ENCODE measurements around the gene FETUB. TPM values are rescaled to one million over a fixed set of nuclear protein-coding genes. Genes with fewer than 3 reads are reported as not detected.

Gene FETUB
- total RNA-seq, 2 experiments from 2014 or later, result not detected

DNA sequence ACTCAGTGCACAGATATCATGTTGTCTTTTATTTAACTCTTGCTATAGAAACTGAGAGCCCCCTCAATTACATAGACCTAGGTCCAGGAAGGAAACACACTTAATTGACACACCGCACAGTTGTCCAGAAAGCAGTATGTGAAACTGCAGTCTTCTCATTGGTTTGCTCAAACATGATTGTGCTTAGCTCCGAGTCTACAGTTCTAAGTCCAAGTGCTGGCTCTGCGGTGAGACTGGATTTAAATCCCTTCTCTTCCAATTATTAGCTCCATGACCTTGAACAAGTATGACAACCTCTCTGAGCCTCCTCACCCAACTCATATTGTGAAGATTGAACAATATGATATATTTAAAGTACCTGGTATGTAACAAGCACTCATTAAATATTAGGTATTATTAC is 46.3 kb upstream of the FETUB start:
- no peak overlapping the region for H3K27ac Mint-ChIP-seq
- DNase-seq (no peak), ATAC-seq (ENCODE audit: poor library complexity) (no peak)
- ChIA-PET CTCF (no interaction called here), POLR2A (no interaction called here)
- H3K36me3 ChIP-seq (ENCODE audit: insufficient read depth, low read length), result no peaks in the 10 kb centered on the region
- H3K27me3 ChIP-seq (ENCODE audit: control insufficient read depth in 1 of 2, insufficient read depth in 2 of 2, low read length in 2 of 2), result no peaks in the 10 kb centered on the region
- H3K9me3 Mint-ChIP-seq, result no peaks in the 10 kb centered on the region
- no peak overlapping the region for H3K4me3 Mint-ChIP-seq
- H3K4me1 Mint-ChIP-seq (ENCODE audit: low read depth), result peaks cover 7% of the 10 kb centered on the region
- TF ChIP-seq CTCF (IDR thresholded peaks at IDR 0.05), result no peak
- no peaks in the 10 kb centered on the region for H3K27me3 Mint-ChIP-seq
- intact Hi-C loops (cut with DNase I, micrococcal nuclease), result no loop called here
- no peak overlapping the region for H3K4me3 ChIP-seq (ENCODE audit: low read length)
- H3K4me1 ChIP-seq (ENCODE audit: insufficient read depth, low read length), result peaks cover 4% of the 10 kb centered on the region
- H3K9me3 ChIP-seq (ENCODE audit: control insufficient read depth in 1 of 2, insufficient read depth in 1 of 2, low read length in 2 of 2), result no peaks in the 10 kb centered on the region
- no peaks in the 10 kb centered on the region for H3K36me3 Mint-ChIP-seq (ENCODE audit: low read depth)
- no peak overlapping the region for H3K27ac ChIP-seq (ENCODE audit: low read depth in 1 of 2, low read length in 2 of 2)

DNA sequence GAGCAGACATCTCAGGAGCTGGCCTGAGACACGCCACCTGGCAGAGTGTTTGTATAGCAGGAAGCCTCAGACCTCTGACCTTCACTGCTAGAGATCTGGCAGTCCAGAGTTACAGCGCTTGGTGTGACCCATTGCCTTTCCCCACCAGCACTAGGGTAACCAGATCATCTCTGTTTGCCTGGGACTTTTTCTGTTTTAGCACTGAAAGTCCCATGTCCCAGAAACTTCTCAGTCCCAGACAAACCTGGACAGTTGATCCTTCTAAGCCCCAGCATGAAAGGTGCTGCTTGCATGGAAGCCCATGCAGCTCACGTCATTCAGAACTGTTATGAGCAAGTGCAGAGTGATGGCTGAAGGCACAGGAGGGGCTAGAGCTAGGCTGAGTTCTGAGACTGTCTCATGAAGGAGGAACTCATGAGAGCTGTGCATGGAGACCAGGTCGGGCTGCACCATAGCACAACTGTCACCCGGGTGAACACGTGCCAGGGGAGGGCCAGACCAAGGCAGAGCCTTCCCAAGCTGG is 45.5 kb upstream of the FETUB start:
- Mint-ChIP-seq H3K4me1 (ENCODE audit: low read depth) (peaks cover 7% of the 10 kb centered on the region), H3K27me3 (no peaks in the 10 kb centered on the region), H3K27ac (no peak overlapping the region), H3K9me3 (no peaks in the 10 kb centered on the region), H3K4me3 (no peak overlapping the region), H3K36me3 (ENCODE audit: low read depth) (no peaks in the 10 kb centered on the region)
- Histone ChIP-seq H3K36me3 (ENCODE audit: insufficient read depth, low read length) (no peaks in the 10 kb centered on the region), H3K27me3 (ENCODE audit: control insufficient read depth in 1 of 2, insufficient read depth in 2 of 2, low read length in 2 of 2) (no peaks in the 10 kb centered on the region), H3K4me1 (ENCODE audit: insufficient read depth, low read length) (peaks cover 2% of the 10 kb centered on the region), H3K9me3 (ENCODE audit: control insufficient read depth in 1 of 2, insufficient read depth in 1 of 2, low read length in 2 of 2) (no peaks in the 10 kb centered on the region), H3K4me3 (ENCODE audit: low read length) (no peak overlapping the region), H3K27ac (ENCODE audit: low read depth in 1 of 2, low read length in 2 of 2) (no peak overlapping the region)
- intact Hi-C loops (cut with DNase I, micrococcal nuclease), result no loop called here
- DNase-seq, result no peak
- POLR2A ChIA-PET, result no interaction called here
- CTCF ChIA-PET, result no interaction called here
- no peak for TF ChIP-seq CTCF (IDR thresholded peaks at IDR 0.05)
- no peak for ATAC-seq (ENCODE audit: poor library complexity)

DNA sequence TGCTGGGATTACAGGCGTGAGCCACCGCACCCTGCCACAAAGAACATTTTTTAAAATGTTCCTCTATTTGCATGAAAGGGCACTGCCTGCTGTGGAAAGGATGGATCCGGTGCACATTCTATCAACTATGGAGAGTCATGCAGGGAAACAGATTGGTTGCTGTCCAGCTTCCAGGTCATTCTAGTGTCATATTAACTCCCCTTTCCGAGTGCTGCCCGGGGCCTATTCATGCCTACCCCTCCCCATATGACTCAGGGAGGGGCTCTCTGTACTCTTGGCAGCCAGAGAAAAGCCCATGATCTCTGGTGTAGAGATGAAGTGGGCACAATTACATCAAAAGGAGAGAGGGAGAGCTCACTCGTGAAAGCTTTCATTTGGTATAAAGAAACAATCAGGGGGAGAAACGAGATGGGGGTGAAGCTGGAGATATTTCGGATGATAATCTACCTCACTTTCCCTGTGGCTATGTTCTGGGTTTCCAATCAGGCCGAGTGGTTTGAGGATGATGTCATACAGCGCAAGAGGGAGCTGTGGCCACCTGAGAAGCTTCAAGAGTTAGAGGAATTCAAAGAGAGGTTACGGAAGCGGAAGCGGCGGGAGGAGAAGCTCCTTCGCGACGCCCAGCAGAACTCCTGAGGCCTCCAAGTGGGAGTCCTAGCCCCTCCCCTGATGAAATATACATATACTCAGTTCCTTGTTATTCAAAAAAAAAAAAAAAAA is 43.5 kb upstream of the FETUB start:
- Mint-ChIP-seq H3K4me1 (ENCODE audit: low read depth) (no peaks in the 10 kb centered on the region), H3K27me3 (no peaks in the 10 kb centered on the region), H3K36me3 (ENCODE audit: low read depth) (no peaks in the 10 kb centered on the region), H3K9me3 (no peaks in the 10 kb centered on the region), H3K4me3 (no peak overlapping the region), H3K27ac (no peak overlapping the region)
- ChIA-PET POLR2A (no interaction called here), CTCF (interaction anchor here (1.0 to 1.6 kb wide), 2 partner anchors 18 to 21 kb away, joined by 4 to 7 read pairs; no protein-coding TSS in a partner anchor)
- ATAC-seq (ENCODE audit: poor library complexity) (no peak), DNase-seq (no peak)
- H3K27ac ChIP-seq (ENCODE audit: low read depth in 1 of 2, low read length in 2 of 2), result no peak overlapping the region
- H3K9me3 ChIP-seq (ENCODE audit: control insufficient read depth in 1 of 2, insufficient read depth in 1 of 2, low read length in 2 of 2), result no peaks in the 10 kb centered on the region
- intact Hi-C loops (cut with DNase I, micrococcal nuclease), result no loop called here
- no peak for TF ChIP-seq CTCF (IDR thresholded peaks at IDR 0.05)
- H3K36me3 ChIP-seq (ENCODE audit: insufficient read depth, low read length), result no peaks in the 10 kb centered on the region
- H3K4me3 ChIP-seq (ENCODE audit: low read length), result no peak overlapping the region
- H3K27me3 ChIP-seq (ENCODE audit: control insufficient read depth in 1 of 2, insufficient read depth in 2 of 2, low read length in 2 of 2), result no peaks in the 10 kb centered on the region
- H3K4me1 ChIP-seq (ENCODE audit: insufficient read depth, low read length), result no peaks in the 10 kb centered on the region

Measured in CD4-positive, alpha-beta T cell (primary cell).